T-helper 2 cell (primary cell): ENCODE results near the gene DEPDC1.
"Not testable (repeated sequence)": the region's sequence is repeated elsewhere in the genome, so short reads cannot be mapped to it uniquely, and the experiment has no call there.

Experiments
- DNase-seq, 5 experiments: peaks; one replicate each; pipeline versions ENCODE4 v3.0.0 to v3.0.0-alpha.2; 2012 to 2022
- total RNA-seq, 2 donors: gene quantifications; one replicate each; lab custom pipeline; 2026; lab: John Stamatoyannopoulos, UW

DEPDC1 gene, protein sequence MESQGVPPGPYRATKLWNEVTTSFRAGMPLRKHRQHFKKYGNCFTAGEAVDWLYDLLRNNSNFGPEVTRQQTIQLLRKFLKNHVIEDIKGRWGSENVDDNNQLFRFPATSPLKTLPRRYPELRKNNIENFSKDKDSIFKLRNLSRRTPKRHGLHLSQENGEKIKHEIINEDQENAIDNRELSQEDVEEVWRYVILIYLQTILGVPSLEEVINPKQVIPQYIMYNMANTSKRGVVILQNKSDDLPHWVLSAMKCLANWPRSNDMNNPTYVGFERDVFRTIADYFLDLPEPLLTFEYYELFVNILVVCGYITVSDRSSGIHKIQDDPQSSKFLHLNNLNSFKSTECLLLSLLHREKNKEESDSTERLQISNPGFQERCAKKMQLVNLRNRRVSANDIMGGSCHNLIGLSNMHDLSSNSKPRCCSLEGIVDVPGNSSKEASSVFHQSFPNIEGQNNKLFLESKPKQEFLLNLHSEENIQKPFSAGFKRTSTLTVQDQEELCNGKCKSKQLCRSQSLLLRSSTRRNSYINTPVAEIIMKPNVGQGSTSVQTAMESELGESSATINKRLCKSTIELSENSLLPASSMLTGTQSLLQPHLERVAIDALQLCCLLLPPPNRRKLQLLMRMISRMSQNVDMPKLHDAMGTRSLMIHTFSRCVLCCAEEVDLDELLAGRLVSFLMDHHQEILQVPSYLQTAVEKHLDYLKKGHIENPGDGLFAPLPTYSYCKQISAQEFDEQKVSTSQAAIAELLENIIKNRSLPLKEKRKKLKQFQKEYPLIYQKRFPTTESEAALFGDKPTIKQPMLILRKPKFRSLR
- total RNA-seq = 0.31 to 4.2 reads per million in 2 donors

DNA sequence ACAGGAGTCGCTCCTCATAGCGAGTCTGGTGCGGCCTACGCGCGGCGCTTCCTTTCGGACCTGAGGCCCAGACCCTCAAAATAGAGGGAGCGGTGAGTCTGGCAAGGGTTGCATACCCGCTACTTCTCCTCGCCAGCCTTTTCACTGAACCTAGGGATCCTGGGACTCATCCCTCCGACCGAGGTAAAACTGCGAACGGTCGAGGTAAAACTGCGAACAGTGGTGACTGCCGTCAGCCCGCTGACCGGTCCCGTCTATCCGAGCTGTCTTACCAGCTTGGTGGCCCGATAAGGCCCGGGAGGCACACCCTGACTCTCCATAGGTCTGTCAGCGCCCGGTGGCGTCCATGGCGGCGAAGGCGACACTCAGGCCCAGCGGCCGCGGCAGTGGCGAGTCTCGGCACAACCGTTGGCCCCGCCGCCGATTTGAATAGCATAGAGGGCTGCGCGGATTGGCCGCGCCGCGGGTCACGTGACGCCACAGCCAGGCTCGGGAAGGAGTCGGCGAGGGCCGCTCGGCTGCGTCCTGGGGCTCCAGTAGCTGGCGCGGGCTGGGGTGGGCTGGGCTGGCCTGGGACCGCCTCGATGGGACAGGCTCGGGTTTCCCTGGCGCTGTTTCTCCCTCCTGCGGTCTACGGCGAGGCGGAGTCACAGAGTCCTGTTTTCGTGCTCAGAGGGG, at the start of gene DEPDC1:
TSS of gene DEPDC1 (minus strand) at position 403 of the 678 bp plus-strand sequence. CDS start at position 320, 83 bp downstream.
- peak; percentile 45 to 89 (median 63) for DNase-seq

DNA sequence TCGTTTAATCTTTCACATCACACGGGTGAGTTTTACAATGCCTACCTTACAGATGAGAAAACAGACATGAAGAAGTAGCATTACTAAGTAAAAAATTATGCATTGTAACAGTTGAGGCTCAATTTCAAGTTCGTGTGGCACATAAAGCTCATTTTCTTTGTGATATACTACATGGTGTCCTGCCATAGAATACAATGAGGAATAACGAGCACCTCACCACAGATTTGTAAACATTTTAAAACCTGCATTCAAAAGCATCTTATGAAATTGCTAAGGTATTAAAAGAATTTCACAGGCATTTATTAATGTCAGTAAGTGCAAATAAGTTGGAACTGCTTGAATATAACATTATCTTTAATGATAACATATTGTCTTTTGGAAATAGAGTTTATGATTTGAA, 47.8 kb upstream of the DEPDC1 start:
- DNase-seq = no peak

DNA sequence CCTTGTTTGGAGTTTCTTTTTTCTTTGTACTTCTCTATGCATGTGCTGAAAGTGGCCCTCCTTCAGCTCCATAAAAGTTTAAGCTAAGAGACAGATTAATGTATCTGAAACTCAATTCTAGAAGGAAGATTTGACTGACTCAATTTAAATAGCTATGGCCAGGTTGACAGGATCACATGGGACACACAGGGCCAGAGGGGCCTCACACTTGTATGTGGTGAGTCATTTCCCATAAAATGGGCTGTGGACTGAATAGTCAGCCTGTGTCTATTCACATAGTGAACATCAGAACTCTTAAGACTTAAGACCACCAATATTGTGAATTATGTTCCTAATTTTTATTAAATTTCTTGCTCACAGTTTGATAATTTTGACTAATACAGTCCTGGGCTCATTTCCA, 45.7 kb upstream of the DEPDC1 start:
- DNase-seq = no peak

DNA sequence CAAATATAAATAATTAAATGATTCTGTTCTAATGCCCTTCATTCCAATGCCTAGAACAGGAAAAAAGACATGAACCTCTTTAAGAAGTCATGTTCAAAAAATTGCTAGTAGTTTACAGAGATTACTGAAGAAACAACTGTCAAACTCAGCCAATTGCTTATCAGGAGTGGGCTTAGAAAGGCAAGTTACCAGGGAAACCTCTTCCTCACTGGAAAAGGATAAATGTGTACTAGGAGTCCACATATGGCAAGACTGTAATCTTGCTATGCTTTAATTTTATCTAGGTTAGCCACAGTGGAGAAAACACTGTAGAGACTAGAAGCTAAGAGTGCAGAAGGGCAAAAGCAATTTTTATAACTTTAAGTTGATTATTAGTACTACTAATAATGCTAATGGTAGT, 42.1 kb upstream of the DEPDC1 start:
- DNase-seq = no peak

DNA sequence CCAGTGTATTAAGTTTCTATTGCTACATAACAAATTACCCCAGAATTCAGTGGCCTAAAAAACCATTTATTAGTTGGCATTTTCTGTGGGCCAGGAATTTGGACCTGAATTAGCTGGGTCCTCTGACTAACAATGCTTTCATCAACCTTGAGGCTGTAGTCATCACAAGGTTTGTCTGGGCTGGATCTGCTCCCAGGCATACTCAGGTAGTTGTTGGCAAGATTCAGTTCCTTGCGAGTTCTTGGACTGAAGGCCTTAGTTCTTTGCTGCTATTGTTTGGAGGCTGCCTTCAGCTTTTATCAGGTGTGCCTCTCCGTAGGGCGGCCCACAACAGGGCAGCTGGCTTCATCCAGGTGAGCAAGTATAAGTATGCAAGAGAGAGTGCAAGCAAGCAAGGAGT, 31.4 kb upstream of the DEPDC1 start:
- no peak for DNase-seq

DNA sequence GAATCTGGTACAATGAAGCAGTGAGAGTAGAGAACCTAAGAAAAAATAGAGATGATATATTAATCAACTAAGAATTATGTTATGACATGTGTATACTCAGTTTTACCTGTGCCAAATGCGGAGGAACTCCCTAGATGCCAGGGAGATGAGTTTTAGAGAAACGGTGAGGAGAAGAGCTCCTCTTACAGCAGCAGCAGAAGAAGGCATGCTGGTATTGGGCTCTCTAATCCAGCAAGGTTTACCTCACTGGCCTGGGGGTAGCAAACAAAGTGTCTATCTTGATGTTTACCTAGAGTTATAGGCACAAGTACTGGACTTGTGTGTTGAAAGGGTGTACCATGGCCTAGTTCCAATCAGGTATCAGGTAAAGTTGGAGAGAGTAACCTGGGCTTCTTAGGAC, 28.9 kb upstream of the DEPDC1 start:
- no peak for DNase-seq

DNA sequence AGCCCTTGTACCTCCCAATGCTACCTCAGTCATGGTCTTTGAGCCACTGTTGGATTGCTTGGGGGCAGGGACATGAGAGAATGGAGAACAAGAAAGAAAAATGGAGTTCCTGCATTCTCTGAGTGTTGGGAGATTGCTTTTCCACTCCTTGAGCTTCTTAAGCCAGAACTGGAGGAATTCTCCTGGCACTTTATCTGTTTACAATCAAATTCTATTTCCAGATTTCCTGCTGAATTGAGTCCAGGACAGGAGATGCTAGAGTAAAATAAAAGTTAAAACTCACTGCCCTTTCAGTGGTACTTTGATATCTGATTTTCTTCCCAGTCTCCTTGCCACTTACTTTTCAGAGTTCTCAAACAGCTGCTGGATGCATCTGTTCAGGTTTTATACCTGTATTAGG, 24.4 kb upstream of the DEPDC1 start:
- DNase-seq = no peak

DNA sequence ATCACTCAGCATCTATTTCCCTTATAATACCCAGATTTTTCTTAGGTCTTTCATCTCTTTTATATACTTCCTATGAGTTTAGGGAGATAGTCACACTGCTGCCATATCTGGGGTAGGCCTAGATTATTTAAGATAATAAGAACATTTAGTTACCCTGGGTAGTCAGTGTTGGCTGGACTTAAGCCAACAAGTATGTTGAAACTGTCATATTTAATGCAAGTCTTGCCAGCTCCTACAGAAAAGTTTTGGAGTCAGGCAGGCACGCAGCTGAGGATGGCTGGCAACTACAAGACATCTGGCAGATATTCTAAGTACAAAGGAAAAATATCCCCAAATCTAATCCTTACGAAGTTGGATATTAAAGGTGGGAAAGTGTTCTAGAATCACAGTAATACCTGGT, 19.2 kb upstream of the DEPDC1 start:
- no peak for DNase-seq

DNA sequence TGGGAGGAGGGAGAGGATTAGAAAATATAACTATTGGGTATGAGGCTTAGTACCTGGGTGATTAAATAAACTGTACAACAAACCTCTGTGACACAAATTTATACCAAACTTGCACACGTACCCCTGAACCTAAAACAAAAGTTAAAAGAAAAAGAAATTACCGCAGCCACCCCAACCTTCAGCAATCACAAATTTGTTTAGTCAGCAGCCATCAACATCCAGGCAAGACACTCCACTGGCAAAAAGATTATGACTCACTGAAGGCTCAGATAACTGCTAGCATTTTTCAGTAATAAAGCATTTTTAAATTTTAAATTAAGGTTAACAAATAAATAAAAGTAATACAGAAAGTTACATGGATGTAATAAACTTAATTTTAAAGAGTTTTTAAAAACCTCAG, 14.4 kb upstream of the DEPDC1 start:
- DNase-seq = no peak

DNA sequence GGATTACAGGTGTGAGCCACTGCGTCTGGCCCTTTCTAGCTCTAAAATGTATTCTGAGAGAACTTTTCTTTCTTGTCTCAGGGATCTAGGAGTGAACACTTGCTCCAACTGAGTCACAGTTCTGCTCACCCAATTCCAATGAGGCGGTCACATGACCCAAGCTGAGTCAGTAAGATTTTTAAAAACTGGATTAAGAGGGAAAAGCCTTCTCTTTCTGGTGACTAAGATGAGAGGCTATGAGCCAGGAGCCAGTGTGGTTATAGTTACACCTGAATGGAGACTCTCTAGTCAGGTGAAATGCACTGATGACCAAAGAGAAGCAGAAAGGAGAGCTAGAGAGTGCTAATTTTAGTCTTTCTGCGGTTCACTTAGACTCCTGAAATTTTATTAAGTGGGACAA, 9.5 kb upstream of the DEPDC1 start:
- DNase-seq = no peak

DNA sequence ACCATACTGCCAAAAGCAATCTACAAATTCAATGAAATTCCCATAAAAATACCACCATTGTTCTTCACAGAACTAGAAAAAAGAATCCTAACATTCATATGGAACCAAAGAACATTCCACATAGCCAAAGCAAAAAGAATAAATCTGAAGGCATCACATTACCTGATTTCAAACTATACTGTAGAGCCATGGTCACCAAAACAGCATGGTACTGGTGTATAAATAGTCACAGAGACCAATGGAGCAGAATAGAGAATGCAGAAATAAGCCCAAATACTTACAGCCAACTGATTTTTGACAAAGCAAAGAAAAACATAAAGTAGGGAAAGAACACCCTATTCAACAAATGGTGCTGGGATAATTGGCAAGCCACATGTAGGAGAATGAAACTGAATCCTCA, 6.2 kb upstream of the DEPDC1 start:
- DNase-seq = no peak

DNA sequence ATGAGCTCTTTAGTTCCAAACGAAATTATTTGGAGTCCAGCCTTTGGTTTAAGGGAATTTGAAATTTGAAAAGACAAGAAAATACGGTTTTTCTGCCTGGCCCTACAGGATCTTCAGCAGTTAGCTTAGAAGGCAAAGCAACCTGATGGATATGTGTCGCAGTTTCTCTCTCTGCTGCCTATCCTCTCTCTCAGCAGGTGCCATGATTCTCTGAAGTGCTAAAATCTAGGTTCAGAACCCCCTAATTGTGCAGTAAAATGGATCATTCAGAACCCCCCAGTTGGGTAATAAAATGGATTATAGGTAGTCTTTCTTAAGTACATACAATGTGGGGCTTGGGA, 446 bp upstream of the DEPDC1 start:
- DNase-seq = no peak

DNA sequence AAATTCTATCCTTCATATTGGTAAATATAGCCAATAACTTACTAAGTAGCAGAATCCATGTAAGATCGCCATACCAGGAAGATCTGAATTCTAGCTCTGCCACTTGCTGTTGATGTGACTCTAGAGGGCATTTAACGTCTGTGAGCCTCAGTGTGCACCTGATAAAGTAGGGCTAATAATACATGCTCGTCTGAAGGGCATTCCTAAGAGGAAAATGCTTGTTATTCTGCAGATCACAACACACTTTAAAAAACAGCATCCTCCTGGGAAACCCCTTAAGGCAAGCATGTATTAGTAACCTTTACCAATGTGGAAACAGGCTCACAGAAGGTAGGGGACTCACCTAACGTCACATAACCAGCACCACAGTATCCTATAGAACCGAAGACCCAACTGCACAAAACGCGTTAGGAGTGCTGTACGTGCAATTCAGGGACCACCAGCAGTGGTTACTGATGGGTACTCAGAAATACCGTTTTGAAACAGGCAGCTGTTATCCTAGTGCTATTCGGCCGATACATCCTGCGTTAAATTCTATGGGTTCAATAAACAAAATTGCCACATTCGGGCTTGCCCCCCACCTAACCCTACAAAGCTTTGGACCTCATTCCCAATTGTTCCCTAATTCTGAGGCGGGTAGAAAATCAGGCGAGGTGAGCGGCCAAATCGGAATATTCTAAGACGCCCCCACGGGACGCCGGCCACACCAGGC, 758 bp downstream of the DEPDC1 start:
- peak in 1 of 5 experiments; percentile 35 for DNase-seq

DNA sequence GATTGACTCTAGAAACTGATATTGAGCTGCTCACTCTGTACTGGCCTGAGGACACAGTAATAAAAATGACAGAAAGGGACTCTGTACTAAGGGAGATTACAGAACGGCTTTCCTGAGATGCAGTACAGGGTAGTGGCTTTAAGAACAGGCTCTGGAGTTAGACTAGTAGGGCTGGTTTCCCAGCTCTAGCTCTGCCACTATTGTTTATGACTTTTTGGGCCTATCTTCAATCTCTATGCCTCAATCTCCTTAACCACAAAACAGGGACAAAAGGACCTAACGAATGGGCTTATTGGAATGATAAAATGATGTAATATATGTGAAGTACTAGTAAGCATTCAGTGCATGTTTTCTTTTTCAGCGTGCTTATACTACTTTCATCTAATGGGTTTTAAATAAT, 1.4 kb downstream of the DEPDC1 start:
- DNase-seq = no peak

DNA sequence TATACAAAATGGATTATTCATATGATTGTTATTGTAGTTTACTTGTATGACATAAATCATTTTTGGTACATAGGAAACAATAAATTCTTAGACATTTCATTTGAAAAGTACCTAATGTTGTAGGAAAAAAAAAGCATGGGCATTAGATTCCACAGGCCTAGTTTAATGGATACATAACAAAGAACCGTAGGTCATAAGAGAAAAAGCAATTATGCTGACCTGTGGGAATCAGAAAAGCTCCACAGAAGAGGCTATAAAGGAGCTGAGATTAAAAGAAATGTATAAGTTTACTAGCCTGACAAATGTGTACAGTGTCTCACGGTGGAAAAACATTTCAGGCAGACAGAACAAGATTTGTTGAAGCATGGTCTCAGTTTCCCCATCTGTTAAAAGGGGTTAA, 3.7 kb downstream of the DEPDC1 start:
- DNase-seq = no peak

DNA sequence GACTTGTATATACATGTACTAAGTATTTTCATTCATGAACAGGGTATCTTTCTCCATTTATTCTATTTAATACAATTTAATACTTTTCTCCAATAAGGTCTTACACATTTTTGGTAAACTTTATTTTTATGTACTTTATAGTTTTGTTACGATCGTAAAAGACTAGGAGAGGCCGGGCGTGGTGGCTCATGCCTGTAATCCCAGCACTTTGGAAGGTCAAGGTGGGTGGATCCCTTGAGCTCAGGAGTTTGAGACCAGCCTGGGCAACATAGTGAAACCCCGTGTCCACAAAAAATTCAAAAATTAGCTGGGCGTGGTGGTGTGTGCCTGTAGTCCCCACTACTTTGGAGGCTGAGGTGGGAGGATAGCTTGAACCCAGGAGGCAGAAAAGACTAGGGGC, 4.6 kb downstream of the DEPDC1 start:
- DNase-seq = not testable (repeated sequence)

DNA sequence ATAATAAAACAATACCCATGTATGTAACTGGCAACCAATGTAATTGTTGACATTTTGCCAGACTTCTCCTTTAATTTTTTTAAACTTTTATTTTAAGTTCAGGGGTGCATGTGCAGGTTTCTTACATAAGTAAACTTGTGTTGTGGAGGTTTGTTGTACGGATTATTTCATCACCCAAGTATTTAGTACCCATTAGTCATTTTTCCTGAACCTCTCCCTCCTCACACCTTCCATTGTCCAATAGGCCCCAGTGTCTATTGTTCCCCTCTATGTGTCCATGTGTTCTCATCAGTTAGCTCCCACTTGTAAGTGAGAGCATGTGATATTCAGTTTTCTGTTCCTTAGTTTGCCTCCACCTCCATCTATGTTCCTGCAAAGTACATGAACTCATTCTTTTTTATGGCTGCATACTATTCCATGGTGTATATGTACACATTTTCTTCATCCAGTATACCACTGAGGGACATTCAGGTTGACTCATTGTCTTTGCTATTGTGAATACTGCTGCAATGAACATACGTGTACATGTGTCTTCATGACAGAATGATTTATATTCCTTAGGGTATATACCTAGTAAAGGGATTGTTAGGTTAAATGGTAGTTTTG, 6.7 kb downstream of the DEPDC1 start:
- DNase-seq = no peak

DNA sequence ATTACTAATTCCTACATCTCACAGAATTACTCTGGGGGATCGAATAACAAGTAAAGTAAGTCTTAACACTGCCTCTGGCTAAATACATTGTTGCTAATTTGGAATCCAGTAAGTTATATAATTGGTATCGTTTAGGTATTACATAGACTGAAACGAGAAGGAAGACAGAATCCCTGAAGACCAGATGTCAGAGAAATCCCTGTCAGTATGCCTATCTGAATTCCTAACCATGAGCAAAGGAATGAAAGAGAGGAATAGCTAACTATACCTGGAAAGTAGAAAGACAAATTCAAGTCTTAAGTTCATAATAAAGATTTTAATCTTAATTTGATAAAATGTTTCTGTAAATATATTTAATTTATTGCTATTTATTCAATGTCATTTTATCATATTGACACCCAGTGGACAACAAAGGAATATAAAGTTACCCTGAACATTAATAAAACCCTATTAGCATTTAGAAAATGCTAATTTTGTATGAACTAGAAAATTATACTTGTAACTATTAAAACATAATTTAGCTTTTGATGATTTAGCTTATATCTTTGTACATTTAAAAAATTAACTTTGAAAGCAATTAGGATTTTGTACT, 11.4 kb downstream of the DEPDC1 start:
- DNase-seq = no peak

DNA sequence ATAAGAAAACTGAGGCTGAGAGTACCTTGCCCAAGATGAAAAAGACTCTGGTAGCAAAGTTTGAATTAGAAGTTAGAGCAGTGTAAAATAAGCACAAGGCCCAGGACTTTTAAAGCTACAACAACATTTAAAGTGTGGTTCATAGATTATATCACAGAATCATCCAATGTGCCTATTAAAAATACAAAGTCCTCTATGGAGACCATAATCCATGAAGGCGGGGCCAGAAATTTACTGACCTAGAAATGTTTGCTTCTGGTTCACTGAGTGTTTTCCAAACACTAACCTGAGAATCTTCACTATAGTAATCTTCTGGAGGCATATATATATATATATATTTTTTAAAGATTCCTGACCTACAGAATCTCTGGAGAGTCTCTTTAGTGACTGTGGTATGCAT, 12.3 kb downstream of the DEPDC1 start:
- DNase-seq = no peak

DNA sequence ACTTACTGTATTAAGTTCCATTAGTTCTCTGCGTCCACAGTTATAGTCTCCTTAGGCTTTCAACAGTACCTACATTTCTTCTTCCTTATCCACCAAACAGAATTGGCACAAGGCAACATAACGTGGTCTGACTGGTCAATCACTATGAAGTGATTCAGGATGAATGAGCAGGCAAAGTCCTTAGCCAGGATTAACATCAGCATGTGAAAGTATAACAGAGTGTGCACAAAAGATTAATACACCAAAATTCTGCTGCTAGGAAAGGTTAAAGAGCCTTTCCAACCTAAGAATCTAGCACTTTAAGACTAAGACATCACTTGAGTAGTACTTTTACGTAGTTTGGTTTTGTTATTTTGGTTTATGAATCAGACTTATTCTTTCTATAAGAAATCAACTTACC, 15.8 kb downstream of the DEPDC1 start:
- no peak for DNase-seq

DNA sequence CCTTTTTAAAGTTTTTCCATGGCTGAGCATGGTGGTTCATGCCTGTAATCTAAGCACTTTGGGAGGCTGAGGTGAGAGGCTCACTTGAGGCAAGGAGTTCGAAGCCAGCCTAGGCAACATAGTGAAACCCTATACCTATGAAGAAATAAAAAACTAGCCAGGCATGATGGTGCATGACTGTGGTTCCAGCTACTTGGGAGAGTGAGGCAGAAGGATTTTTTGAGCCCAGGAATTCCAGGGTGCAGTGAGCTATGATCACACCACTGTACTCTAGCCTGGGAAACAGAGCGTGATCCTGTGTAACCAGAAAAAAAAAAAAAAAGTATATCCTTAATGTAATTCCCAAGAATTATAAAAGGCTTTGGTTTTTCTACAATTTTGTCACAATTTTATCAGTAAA, 17.4 kb downstream of the DEPDC1 start:
- no peak for DNase-seq

DNA sequence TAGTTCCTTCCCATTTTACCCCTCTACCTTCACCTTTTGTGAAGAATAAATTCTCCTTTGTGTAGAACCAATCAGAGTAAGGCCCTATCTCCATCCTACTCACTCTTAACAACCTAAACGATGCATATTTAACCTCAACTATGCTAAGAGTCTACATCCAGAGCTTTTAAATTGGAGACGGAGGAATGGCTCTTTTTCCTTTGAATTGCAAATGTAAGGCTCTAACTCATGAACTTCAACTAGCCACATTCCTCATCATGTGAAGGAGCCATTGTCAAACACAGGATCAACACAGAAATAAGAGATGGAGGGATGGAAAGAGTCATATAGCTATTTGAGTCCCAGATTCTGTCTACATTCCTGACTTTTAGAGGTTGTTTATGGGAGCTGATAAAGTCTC, 18.2 kb downstream of the DEPDC1 start:
- no peak for DNase-seq
